Neural progenitor cell (in vitro differentiated cells): ENCODE data around the gene GIPC2. TPM values are rescaled to one million over a fixed set of nuclear protein-coding genes. Genes with fewer than 3 reads are reported as not detected.
"Not testable (repeated sequence)": the region's sequence is repeated elsewhere in the genome, so short reads cannot be mapped to it uniquely, and the experiment has no call there.

Experiments
- DNase-seq: peaks from one replicate; pipeline ENCODE4 v3.0.0-alpha.2; 2016; ENCODE audit warnings: low spot score
- H2AFZ ChIP-seq: fragments of 200-600 bp; sonication (generic); replicated peaks from 2 replicates; pipeline ENCODE4 v1.6.1; 2016; ENCODE audit warnings: antibody characterized with exemption
- H3F3A ChIP-seq: fragments of 200-600 bp; sonication (generic); 2 replicates; pipeline ENCODE4 v1.6.1; 2016; ENCODE audit warnings: antibody characterized with exemption, low read depth
- H3K27ac ChIP-seq: fragments of 200-600 bp; sonication (generic); 2 replicates; pipeline ENCODE4 v1.5.1; 2016; ENCODE audit warnings: mild to moderate bottlenecking
- H3K27me3 ChIP-seq: fragments of 200-600 bp; sonication (generic); 2 replicates; pipeline ENCODE4 v1.6.1; 2016; ENCODE audit warnings: mild to moderate bottlenecking, moderate library complexity
- H3K36me3 ChIP-seq: fragments of 200-600 bp; sonication (generic); 2 replicates; pipeline ENCODE4 v1.5.1; 2016
- H3K4me1 ChIP-seq: fragments of 200-600 bp; sonication (generic); 2 replicates; pipeline ENCODE4 v1.6.1; 2016; ENCODE audit warnings: mixed run types
- H3K4me2 ChIP-seq: fragments of 200-600 bp; sonication (generic); 2 replicates; pipeline ENCODE4 v1.6.1; 2016
- H3K4me3 ChIP-seq: fragments of 200-600 bp; sonication (generic); 2 replicates; pipeline ENCODE4 v1.5.1; 2016
- H3K79me2 ChIP-seq: fragments of 200-600 bp; sonication (generic); 2 replicates; pipeline ENCODE4 v1.6.1; 2016; ENCODE audit warnings: low read depth
- H3K9ac ChIP-seq: fragments of 200-600 bp; sonication (generic); 2 replicates; pipeline ENCODE4 v1.6.1; 2016
- H3K9me3 ChIP-seq: fragments of 200-600 bp; sonication (generic); 2 replicates; pipeline ENCODE4 v1.5.1; 2016; ENCODE audit warnings: low read depth
- H4K20me1 ChIP-seq: fragments of 200-600 bp; sonication (generic); 2 replicates; pipeline ENCODE4 v1.6.1; 2016; ENCODE audit warnings: low read depth
- H3K27ac Mint-ChIP-seq: 3 replicates; pipeline ENCODE4 v1.8.0; 2021; ENCODE audit warnings: mixed read lengths
- H3K27me3 Mint-ChIP-seq: 2 replicates; pipeline ENCODE4 v1.8.0; 2022; ENCODE audit warnings: low read depth, mild to moderate bottlenecking, inconsistent platforms, moderate library complexity, mixed read lengths; ENCODE audit not compliant: insufficient read depth
- H3K36me3 Mint-ChIP-seq: 3 replicates; pipeline ENCODE4 v1.8.0; 2021; ENCODE audit warnings: mixed read lengths
- H3K4me1 Mint-ChIP-seq: 3 replicates; pipeline ENCODE4 v1.8.0; 2021; ENCODE audit warnings: mixed read lengths
- H3K4me3 Mint-ChIP-seq: 3 replicates; pipeline ENCODE4 v1.8.0; 2021; ENCODE audit warnings: mild to moderate bottlenecking, moderate library complexity, mixed read lengths
- H3K9me3 Mint-ChIP-seq: 3 replicates; pipeline ENCODE4 v1.8.0; 2020; ENCODE audit warnings: mixed read lengths
- CTCF ChIP-seq: fragments of 200-600 bp; sonication (generic); IDR thresholded peaks from 2 replicates; pipeline ENCODE4 v1.5.1; 2017; ENCODE audit warnings: antibody characterized with exemption, mild to moderate bottlenecking
- EZH2 ChIP-seq: fragments of 200-600 bp; sonication (generic); IDR thresholded peaks from 2 replicates; pipeline ENCODE4 v1.6.1; 2017; ENCODE audit warnings: antibody characterized with exemption, mild to moderate bottlenecking, moderate library complexity
- EZH2phosphoT487 ChIP-seq: fragments of 200-600 bp; sonication (generic); IDR thresholded peaks from 2 replicates; pipeline ENCODE4 v1.6.1; 2017; ENCODE audit warnings: antibody characterized with exemption
- total RNA-seq: library from RNA; depleted of rRNA; stranded (reverse); fragments of >200 nt; gene quantifications from 2 replicates; pipeline ENCODE4 v1.2.3, GENCODE V29; 2015; ENCODE audit warnings: low replicate concordance

GIPC2 gene
- total RNA-seq, 1 donor from 2014 or later, result not detected

- Mint-ChIP-seq H3K9me3 (no peaks in the 10 kb centered on the region), H3K4me1 (no peaks in the 10 kb centered on the region), H3K27me3 (peaks cover 3% of the 10 kb centered on the region), H3K36me3 (no peaks in the 10 kb centered on the region), H3K27ac (no peak overlapping the region), H3K4me3 (no peak overlapping the region)
- Histone ChIP-seq H3K4me3 (no peak overlapping the region), H2AFZ (no peak overlapping the region), H3K36me3 (no peaks in the 10 kb centered on the region), H4K20me1 (no peaks in the 10 kb centered on the region), H3K4me1 (no peaks in the 10 kb centered on the region), H3K9ac (no peak overlapping the region), H3F3A (no peaks in the 10 kb centered on the region), H3K9me3 (no peaks in the 10 kb centered on the region), H3K27me3 (no peaks in the 10 kb centered on the region), H3K4me2 (no peak overlapping the region), H3K27ac (no peak overlapping the region), H3K79me2 (no peaks in the 10 kb centered on the region)
- DNase-seq, result no peak
- TF ChIP-seq CTCF (no peak), EZH2 (no peak), EZH2phosphoT487 (no peak)
These were observed 67.6 kb downstream of the GIPC2 start for GRCh38 chr1:78113156-78113916.

GRCh38 chr1:78114034-78114956 lies 68.5 kb downstream of the GIPC2 start:
- Histone ChIP-seq H3K4me2 (no peak overlapping the region), H3K36me3 (no peaks in the 10 kb centered on the region), H3K9ac (no peak overlapping the region), H3K9me3 (no peaks in the 10 kb centered on the region), H3K4me1 (no peaks in the 10 kb centered on the region), H3K4me3 (no peak overlapping the region), H4K20me1 (no peaks in the 10 kb centered on the region), H3K79me2 (no peaks in the 10 kb centered on the region), H3K27ac (no peak overlapping the region), H2AFZ (peak overlapping the region; percentile 92), H3F3A (no peaks in the 10 kb centered on the region), H3K27me3 (no peaks in the 10 kb centered on the region)
- no peaks in the 10 kb centered on the region for H3K4me1 Mint-ChIP-seq
- peaks cover 3% of the 10 kb centered on the region for H3K27me3 Mint-ChIP-seq
- peak; percentile 80 for DNase-seq
- no peak overlapping the region for H3K27ac Mint-ChIP-seq
- no peaks in the 10 kb centered on the region for H3K9me3 Mint-ChIP-seq
- H3K4me3 Mint-ChIP-seq, result no peak overlapping the region
- H3K36me3 Mint-ChIP-seq, result no peaks in the 10 kb centered on the region
- TF ChIP-seq EZH2 (no peak), CTCF (peak; percentile 92)

- H3K36me3 Mint-ChIP-seq, H3K9me3 ChIP-seq, H3K4me1 Mint-ChIP-seq, H3K79me2 ChIP-seq, H3K4me3 ChIP-seq, H3K27me3 Mint-ChIP-seq, H3K27ac ChIP-seq, H3K27me3 ChIP-seq, H3K9me3 Mint-ChIP-seq, H4K20me1 ChIP-seq, H3K9ac ChIP-seq, H3K27ac Mint-ChIP-seq, DNase-seq, H3K4me3 Mint-ChIP-seq, H3K36me3 ChIP-seq, H3K4me2 ChIP-seq, H3F3A ChIP-seq, H2AFZ ChIP-seq: not testable (repeated sequence)
- peaks cover 12% of the 10 kb centered on the region for H3K4me1 ChIP-seq
These were observed 74.7 kb downstream of the GIPC2 start for GRCh38 chr1:78120485-78120884.

GRCh38 chr1:78121710-78122109 lies 75.9 kb downstream of the GIPC2 start:
- Mint-ChIP-seq H3K9me3 (no peaks in the 10 kb centered on the region), H3K4me3 (no peak overlapping the region), H3K27ac (no peak overlapping the region), H3K27me3 (peaks cover 3% of the 10 kb centered on the region), H3K36me3 (no peaks in the 10 kb centered on the region), H3K4me1 (no peaks in the 10 kb centered on the region)
- no peaks in the 10 kb centered on the region for H3K36me3 ChIP-seq
- no peak overlapping the region for H3K4me3 ChIP-seq
- no peaks in the 10 kb centered on the region for H3K9me3 ChIP-seq
- peak; percentile 11 for DNase-seq
- H3K9ac ChIP-seq, result no peak overlapping the region
- H2AFZ ChIP-seq, result peak overlapping the region; percentile 73
- no peak overlapping the region for H3K27ac ChIP-seq
- TF ChIP-seq EZH2phosphoT487 (no peak), CTCF (no peak), EZH2 (no peak)
- peaks cover 12% of the 10 kb centered on the region for H3K4me1 ChIP-seq
- no peaks in the 10 kb centered on the region for H4K20me1 ChIP-seq
- H3K4me2 ChIP-seq, result no peak overlapping the region
- no peaks in the 10 kb centered on the region for H3K27me3 ChIP-seq
- no peaks in the 10 kb centered on the region for H3K79me2 ChIP-seq
- H3F3A ChIP-seq, result no peaks in the 10 kb centered on the region
